OCI-LY1 (cell line): Measurements from ENCODE around the gene TREML1.

Experiments used
- CTCF ChIP-seq: fragments of 200-600 bp; sonication (generic), shearing (Covaris generic); IDR thresholded peaks from 2 replicates; pipeline ENCODE4 v1.5.1; 2017; ENCODE audit warnings: mild to moderate bottlenecking, antibody characterized with exemption, low read length, moderate library complexity, mixed read lengths
- EZH2 ChIP-seq: fragments of 200-600 bp; sonication (generic), shearing (Covaris generic); IDR thresholded peaks from 2 replicates; pipeline ENCODE4 v1.8.0; 2017; ENCODE audit warnings: borderline replicate concordance, mixed run types, mild to moderate bottlenecking, antibody characterized with exemption, low read length, moderate library complexity, mixed read lengths

- TF ChIP-seq EZH2 = no peak
- TF ChIP-seq CTCF = no peak
These were observed 5.4 kb upstream of the TREML1 start for GRCh38 chr6:41159415-41160082.
